ENCODE measurements around the gene PLEKHO2.

DNA sequence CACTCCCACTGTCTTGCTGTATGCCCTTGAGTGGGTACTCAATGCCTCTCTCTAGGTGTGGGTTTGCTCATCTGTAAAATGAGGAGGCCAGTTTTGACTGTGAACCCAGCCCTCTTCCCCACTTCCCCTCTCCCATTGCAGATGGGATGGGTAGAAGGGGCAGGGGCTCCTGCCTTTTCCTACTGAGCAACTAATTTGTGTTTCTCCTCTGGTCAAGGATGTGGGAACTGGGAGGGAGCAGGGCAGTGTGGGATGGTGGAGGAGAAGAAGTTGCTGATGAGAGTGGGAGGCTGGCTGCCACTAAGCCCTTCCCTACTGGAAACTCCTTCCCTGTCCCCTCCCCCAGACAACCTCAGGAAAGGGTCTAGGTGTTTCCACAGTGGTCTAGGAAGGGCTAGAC, 49.8 kb downstream of the PLEKHO2 start:
- TF ChIP-seq EZH2 (IDR thresholded peaks at IDR 0.05; ENCODE audit: low read depth, unreplicated experiment) (no peak), EZH2phosphoT487 (IDR thresholded peaks at IDR 0.05; ENCODE audit: unreplicated experiment) (no peak), JUNB (IDR thresholded peaks at IDR 0.05; ENCODE audit: unreplicated experiment) (no peak), NANOG (IDR thresholded peaks at IDR 0.05; ENCODE audit: borderline replicate concordance) (no peak), CREB1 (CRISPR knock-in tag; IDR thresholded peaks at IDR 0.05; ENCODE audit: low read depth) (no peak), ZNF114 (CRISPR knock-in tag; IDR thresholded peaks at IDR 0.05) (no peak), POLR2AphosphoS5 (IDR thresholded peaks at IDR 0.05; ENCODE audit: low read depth) (no peak), ZNF331 (CRISPR knock-in tag; IDR thresholded peaks at IDR 0.05; ENCODE audit: low read depth) (no peak), STAT1 (IDR thresholded peaks at IDR 0.05; ENCODE audit: unreplicated experiment) (no peak)
- TF ChIP-seq, protein P1, sequence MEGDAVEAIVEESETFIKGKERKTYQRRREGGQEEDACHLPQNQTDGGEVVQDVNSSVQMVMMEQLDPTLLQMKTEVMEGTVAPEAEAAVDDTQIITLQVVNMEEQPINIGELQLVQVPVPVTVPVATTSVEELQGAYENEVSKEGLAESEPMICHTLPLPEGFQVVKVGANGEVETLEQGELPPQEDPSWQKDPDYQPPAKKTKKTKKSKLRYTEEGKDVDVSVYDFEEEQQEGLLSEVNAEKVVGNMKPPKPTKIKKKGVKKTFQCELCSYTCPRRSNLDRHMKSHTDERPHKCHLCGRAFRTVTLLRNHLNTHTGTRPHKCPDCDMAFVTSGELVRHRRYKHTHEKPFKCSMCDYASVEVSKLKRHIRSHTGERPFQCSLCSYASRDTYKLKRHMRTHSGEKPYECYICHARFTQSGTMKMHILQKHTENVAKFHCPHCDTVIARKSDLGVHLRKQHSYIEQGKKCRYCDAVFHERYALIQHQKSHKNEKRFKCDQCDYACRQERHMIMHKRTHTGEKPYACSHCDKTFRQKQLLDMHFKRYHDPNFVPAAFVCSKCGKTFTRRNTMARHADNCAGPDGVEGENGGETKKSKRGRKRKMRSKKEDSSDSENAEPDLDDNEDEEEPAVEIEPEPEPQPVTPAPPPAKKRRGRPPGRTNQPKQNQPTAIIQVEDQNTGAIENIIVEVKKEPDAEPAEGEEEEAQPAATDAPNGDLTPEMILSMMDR (conservative IDR thresholded peaks at IDR 0.05; ENCODE audit: low read depth in 2 of 2) = no peak
- TF ChIP-seq, protein P2, sequence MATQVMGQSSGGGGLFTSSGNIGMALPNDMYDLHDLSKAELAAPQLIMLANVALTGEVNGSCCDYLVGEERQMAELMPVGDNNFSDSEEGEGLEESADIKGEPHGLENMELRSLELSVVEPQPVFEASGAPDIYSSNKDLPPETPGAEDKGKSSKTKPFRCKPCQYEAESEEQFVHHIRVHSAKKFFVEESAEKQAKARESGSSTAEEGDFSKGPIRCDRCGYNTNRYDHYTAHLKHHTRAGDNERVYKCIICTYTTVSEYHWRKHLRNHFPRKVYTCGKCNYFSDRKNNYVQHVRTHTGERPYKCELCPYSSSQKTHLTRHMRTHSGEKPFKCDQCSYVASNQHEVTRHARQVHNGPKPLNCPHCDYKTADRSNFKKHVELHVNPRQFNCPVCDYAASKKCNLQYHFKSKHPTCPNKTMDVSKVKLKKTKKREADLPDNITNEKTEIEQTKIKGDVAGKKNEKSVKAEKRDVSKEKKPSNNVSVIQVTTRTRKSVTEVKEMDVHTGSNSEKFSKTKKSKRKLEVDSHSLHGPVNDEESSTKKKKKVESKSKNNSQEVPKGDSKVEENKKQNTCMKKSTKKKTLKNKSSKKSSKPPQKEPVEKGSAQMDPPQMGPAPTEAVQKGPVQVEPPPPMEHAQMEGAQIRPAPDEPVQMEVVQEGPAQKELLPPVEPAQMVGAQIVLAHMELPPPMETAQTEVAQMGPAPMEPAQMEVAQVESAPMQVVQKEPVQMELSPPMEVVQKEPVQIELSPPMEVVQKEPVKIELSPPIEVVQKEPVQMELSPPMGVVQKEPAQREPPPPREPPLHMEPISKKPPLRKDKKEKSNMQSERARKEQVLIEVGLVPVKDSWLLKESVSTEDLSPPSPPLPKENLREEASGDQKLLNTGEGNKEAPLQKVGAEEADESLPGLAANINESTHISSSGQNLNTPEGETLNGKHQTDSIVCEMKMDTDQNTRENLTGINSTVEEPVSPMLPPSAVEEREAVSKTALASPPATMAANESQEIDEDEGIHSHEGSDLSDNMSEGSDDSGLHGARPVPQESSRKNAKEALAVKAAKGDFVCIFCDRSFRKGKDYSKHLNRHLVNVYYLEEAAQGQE (IDR thresholded peaks at IDR 0.05; ENCODE audit: unreplicated experiment) = no peak
- TF ChIP-seq, protein P3, sequence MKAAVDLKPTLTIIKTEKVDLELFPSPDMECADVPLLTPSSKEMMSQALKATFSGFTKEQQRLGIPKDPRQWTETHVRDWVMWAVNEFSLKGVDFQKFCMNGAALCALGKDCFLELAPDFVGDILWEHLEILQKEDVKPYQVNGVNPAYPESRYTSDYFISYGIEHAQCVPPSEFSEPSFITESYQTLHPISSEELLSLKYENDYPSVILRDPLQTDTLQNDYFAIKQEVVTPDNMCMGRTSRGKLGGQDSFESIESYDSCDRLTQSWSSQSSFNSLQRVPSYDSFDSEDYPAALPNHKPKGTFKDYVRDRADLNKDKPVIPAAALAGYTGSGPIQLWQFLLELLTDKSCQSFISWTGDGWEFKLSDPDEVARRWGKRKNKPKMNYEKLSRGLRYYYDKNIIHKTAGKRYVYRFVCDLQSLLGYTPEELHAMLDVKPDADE (IDR thresholded peaks at IDR 0.05) = no peak
